GM12801 (cell line): ENCODE measurements around the gene PLAAT3.

Source experiments
- TF ChIP-seq, protein P1 (sequence below): IDR thresholded peaks from one replicate; pipeline ENCODE4 v1.5.1; 2011; ENCODE audit warnings: control low read depth; ENCODE audit not compliant: insufficient read length; ENCODE audit errors: extremely low read depth

Gene PLAAT3

DNA sequence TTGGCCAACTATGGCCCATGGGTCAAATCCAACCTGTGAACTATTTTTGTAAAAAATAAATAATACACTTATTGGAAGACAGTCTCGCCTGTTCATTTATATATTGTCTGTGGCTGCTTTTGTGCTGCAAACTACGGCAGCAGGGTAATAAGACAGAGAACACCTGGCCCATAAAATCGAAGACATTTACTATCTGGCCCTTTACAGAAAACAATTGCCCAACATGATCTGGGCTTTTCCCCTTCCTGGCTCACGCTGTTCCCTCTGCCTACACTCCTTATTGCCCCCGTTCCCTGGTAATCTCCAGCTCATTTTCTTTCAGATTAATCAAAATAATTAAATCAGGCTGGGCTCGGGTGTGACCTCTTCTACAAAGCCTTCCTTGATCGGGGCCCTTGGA, 56.7 kb downstream of the PLAAT3 start:
- TF ChIP-seq, protein P1, sequence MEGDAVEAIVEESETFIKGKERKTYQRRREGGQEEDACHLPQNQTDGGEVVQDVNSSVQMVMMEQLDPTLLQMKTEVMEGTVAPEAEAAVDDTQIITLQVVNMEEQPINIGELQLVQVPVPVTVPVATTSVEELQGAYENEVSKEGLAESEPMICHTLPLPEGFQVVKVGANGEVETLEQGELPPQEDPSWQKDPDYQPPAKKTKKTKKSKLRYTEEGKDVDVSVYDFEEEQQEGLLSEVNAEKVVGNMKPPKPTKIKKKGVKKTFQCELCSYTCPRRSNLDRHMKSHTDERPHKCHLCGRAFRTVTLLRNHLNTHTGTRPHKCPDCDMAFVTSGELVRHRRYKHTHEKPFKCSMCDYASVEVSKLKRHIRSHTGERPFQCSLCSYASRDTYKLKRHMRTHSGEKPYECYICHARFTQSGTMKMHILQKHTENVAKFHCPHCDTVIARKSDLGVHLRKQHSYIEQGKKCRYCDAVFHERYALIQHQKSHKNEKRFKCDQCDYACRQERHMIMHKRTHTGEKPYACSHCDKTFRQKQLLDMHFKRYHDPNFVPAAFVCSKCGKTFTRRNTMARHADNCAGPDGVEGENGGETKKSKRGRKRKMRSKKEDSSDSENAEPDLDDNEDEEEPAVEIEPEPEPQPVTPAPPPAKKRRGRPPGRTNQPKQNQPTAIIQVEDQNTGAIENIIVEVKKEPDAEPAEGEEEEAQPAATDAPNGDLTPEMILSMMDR = no peak

DNA sequence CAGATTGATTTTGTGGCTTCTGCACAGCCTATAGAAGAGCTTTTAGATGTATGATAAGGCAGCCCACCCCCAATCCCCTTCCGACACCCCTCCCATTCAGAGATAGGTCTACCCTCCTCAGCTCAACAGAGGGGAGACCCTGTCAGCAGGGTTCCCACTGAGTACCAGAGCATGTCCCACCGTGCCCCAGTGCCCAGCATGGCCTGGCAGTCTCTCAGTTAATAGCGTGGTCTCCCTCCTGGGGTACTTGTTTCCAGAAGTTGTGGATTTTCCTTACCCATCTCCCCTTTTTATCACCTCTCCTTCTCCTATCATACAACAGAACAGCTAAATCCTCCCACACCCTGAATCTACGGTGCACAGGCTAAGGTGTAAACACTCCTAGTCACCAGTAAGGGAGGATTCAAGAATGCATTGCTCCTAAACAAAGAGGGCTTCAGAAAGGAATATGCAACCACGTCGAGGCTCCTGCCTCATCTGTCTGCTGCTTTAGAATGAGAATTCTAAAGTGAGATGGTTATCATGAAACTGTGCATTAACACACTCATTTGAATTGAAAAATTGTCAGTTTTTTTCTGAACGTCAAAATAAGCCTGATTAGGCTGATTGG, 57.7 kb downstream of the PLAAT3 start:
- TF ChIP-seq, protein P1 = no peak

DNA sequence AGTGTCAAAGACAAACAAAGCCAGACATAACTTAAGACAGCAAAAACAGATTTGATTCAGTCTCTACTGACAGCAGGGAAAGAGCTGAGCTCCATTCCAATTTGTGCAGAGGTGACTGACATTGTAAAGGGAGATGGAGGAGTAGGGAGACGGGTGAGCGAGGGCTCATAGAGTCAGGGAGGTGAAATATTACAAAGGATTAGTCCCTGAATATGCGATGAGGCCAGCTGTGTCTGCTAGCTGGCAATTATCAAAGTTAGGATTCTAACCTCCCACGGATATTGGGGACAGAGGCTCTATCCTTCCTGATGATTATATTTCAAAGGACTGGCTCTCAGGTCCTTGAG, 59.4 kb downstream of the PLAAT3 start:
- TF ChIP-seq, protein P1 = no peak

DNA sequence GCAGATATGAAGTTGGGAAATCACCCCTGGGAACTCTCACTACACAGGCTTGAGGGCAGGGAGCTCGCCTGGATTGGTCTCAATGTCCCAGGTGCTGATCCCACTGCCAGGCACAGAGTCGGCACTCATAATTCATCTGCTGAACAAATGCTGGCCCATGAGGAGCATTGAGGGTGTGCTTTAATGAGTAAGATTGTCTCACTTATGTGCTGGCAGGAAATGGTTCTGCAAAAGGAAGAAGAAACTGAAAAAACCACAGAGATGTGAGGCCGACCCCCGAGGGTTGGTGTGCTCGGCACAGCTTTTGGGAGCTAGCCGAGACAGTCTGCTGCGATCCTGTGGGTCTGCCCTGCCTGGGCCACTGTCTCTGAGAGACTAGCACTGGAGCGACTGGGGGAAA, 60.5 kb downstream of the PLAAT3 start:
- TF ChIP-seq, protein P1 = no peak

DNA sequence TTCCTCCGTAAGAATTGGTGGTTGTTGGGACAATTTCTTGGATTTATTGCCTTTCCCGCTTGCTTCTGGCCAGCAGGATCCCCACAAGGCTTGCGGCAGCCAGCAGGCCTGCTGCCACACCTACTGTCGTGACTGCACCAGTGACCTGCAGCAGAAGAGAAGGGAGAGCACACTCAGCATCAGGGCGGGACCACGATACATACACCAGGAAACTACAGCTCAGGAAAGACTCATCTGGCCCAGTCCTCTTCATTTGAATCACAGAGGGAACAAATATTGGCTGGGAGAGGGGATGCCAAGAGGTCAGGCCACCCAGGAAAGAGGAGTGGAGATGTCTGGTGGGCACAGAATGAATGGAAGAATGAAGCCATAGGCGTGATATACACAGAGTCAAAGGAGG, 61.3 kb downstream of the PLAAT3 start:
- TF ChIP-seq, protein P1 = no peak

DNA sequence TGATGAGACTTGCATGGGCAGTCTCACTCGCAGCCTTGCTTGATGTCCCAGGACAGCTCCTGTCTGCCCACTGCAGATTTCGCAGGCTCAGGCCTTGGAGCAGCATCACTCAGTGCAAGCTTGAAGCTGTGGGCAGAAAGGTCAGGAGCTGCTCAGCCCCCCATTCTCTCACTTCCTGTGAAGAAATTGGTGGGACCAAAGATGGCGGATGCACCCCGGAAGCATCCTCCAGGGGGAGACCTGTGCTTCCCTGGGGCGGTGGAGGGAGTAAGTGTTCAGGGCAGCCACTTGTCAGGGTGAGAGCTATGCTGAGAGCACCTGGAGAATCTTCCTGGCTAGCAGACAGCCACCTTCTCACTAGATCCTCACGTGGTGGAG, 62.4 kb downstream of the PLAAT3 start:
- TF ChIP-seq, protein P1 = no peak

DNA sequence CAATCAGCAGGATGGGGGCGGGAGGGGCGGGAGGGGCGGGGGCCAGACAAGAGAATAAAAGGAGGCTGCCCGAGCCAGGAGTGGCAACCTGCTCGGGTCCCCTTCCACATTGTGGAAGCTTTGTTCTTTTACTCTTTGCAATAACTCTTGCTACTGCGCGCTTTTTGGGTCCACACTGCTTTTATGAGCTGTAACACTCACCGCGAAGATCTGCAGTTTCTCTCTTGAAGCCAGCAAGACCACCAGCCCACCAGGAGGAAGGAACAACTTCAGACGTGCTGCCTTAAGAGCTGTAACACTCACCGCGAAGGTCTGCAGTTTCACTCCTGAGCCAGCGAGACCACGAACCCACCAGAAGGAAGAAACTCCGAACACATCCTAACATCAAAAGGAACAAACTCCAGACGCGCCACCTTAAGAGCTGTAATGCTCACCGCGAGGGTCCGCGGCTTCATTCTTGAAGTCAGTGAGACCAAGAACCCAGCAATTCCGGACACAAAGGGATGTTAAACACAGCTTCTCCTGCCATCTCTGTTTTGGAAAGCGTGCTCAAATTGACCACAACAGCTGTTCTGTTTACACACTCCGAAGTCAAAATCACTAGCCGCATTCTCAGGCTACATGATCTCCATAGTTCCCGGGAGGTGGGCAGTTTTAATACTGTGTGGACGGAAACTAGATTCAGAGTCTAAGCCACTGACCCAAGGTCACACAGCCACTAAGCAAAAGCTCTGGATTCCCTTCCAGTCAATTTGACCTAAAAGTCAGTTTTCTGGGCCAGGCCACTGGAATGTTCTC, 62.9 kb downstream of the PLAAT3 start:
- TF ChIP-seq, protein P1 = no peak
